Esophagus squamous epithelium (tissue), 5 donors: ENCODE data around the gene IQCE. TPM values are rescaled to one million over a fixed set of nuclear protein-coding genes. Genes with fewer than 3 reads are reported as not detected.

Experiments used
- DNase-seq: peaks from one replicate; lab custom pipeline; 2025; lab: John Stamatoyannopoulos, UW
- H3K27ac ChIP-seq, 4 donors: fragments of 200-600 bp; sonication (generic); one replicate each; pipeline ENCODE4 v1.5.1; 2016 to 2019; ENCODE audit warnings: mild to moderate bottlenecking in 1 of 4
- H3K27me3 ChIP-seq, 4 donors: fragments of 200-600 bp; sonication (generic); 1 replicate in 3 of 4; 2 replicates in 1 of 4; pipeline versions ENCODE4 v1.5.1 to v1.6.0; 2017 to 2021; ENCODE audit warnings: antibody characterized with exemption in 1 of 4
- H3K36me3 ChIP-seq, 3 donors: fragments of 200-600 bp; sonication (generic); one replicate each; pipeline ENCODE4 v1.5.1; 2016 to 2019
- H3K4me1 ChIP-seq, 3 donors: fragments of 200-600 bp; sonication (generic); one replicate each; pipeline ENCODE4 v1.5.1; 2017 to 2019
- H3K4me3 ChIP-seq, 4 donors: fragments of 200-600 bp; sonication (generic); 1 replicate in 3 of 4; 2 replicates in 1 of 4; pipeline ENCODE4 v1.5.1; 2016 to 2019; ENCODE audit warnings: mild to moderate bottlenecking in 2 of 4, moderate library complexity in 1 of 4
- H3K9me3 ChIP-seq, 3 donors: fragments of 200-600 bp; sonication (generic); one replicate each; pipeline ENCODE4 v1.5.1; 2016 to 2019
- POLR2A ChIP-seq, 4 donors: fragments of 450-650 bp; IDR thresholded peaks; one replicate each; pipeline ENCODE4 v1.6.1; 2017; ENCODE audit warnings: antibody characterized with exemption in 4 of 4, mild to moderate bottlenecking in 4 of 4, moderate library complexity in 3 of 4
- WGBS, 2 donors: methylation state at CpG; one replicate each; pipeline ENCODE4 v1.1.5; 2018; 5-methylcytosine and 5-hydroxymethylcytosine counted together
- intact Hi-C: fragments of 100-400 bp; cut with DNase I; formaldehyde crosslinking; loops from one replicate; pipeline ENCODE4 v1.15.0; 2022
- total RNA-seq, 4 donors: library from RNA; depleted of rRNA; stranded (reverse); fragments of >200 nt; gene quantifications; one replicate each; pipeline ENCODE4 v1.1.0, GENCODE V29; 2016
- TF ChIP-seq, protein P1 (sequence below), 6 experiments: fragments of 450-650 bp in 4 of 6; fragments of 200-600 bp in 2 of 6; sonication (generic) in 2 of 6; IDR thresholded peaks; one replicate each; pipeline ENCODE4 v1.5.1; 2016 to 2019; ENCODE audit warnings: antibody characterized with exemption in 6 of 6, mild to moderate bottlenecking in 4 of 6, moderate library complexity in 4 of 6
- donor health status: DM: yes; HTN: yes; CAD: no.

The IQCE gene
- total RNA-seq, 4 donors from 2014 or later = 4.5 to 10.6 (median 6.3) TPM

DNA sequence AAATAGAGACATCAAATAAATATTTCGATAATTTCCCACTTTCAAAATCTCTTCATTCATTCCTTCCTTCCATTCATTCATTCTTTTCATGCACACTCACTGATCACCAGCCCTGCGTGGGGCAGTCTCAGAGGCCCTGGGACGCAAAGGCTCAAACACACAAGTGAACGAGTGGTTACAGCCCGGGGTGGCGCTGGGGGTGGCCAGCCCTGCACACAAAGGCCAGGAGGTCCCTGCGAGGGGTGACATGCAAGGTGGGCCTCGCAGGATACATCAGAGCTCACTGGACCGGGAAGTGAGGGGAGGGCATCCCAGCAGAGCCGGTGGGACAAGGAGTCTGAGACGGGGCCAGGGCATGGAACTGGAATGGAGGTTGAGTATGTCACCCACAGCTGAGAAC lies 43.1 kb downstream of the IQCE start:
- Histone ChIP-seq H3K9me3 (no peaks in the 10 kb centered on the region), H3K4me1 (peaks cover 0 to 7% (median 6%) of the 10 kb centered on the region in 3 donors), H3K27ac (no peak overlapping the region), H3K27me3 (no peaks in the 10 kb centered on the region), H3K36me3 (peaks cover 0 to 71% (median 9%) of the 10 kb centered on the region in 3 donors), H3K4me3 (no peak overlapping the region)
- WGBS, 2 donors = 89 to 92% methylated on average over 8 to 11 of the region's 11 CpGs
- intact Hi-C loops = no loop called here
- TF ChIP-seq, protein P1, sequence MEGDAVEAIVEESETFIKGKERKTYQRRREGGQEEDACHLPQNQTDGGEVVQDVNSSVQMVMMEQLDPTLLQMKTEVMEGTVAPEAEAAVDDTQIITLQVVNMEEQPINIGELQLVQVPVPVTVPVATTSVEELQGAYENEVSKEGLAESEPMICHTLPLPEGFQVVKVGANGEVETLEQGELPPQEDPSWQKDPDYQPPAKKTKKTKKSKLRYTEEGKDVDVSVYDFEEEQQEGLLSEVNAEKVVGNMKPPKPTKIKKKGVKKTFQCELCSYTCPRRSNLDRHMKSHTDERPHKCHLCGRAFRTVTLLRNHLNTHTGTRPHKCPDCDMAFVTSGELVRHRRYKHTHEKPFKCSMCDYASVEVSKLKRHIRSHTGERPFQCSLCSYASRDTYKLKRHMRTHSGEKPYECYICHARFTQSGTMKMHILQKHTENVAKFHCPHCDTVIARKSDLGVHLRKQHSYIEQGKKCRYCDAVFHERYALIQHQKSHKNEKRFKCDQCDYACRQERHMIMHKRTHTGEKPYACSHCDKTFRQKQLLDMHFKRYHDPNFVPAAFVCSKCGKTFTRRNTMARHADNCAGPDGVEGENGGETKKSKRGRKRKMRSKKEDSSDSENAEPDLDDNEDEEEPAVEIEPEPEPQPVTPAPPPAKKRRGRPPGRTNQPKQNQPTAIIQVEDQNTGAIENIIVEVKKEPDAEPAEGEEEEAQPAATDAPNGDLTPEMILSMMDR (IDR thresholded peaks at IDR 0.05) = no peak
- no peak for TF ChIP-seq POLR2A (IDR thresholded peaks at IDR 0.05)
- DNase-seq = no peak

DNA sequence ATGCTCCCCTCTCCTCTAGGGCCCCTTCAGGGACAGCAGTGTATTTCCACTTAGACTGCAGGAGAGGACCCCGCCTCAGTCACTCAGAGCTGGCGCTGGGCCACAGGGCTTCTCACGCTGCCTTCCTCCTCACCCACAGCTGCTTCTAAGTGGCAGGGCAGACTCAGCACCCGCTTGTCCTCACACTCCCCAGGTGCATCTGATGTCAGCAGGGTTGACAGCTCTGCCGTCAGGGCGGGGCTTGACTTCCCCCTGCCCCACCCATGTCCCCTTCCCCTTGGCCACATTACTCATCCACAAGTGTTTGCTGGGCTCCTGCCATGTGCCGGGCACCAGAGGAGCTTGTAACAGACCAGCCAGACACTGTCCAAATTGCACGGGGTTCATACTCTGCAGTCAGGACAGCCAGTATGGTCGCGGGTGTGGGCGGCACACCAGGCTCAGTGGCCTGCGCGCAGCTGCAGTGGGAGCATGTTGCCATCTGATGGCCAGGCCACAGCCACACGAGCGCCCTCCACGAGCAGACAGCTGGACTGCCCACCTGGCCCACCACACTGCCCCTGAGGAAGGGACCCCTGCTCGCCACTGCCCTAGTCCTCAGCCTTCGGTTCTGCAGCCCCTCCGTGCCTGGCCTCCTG lies 43.7 kb downstream of the IQCE start:
- intact Hi-C loops = no loop called here
- no peak overlapping the region for H3K27ac ChIP-seq
- H3K27me3 ChIP-seq = no peaks in the 10 kb centered on the region
- H3K9me3 ChIP-seq = no peaks in the 10 kb centered on the region
- TF ChIP-seq, protein P1 (IDR thresholded peaks at IDR 0.05) = no peak
- TF ChIP-seq POLR2A (IDR thresholded peaks at IDR 0.05) = no peak
- peaks cover 0 to 65% (median 5%) of the 10 kb centered on the region in 3 donors for H3K36me3 ChIP-seq
- peaks cover 0 to 13% (median 6%) of the 10 kb centered on the region in 3 donors for H3K4me1 ChIP-seq
- DNase-seq = no peak
- no peak overlapping the region for H3K4me3 ChIP-seq
- WGBS, 2 donors = 78 to 87% methylated on average over 10 to 18 of the region's 19 CpGs

DNA sequence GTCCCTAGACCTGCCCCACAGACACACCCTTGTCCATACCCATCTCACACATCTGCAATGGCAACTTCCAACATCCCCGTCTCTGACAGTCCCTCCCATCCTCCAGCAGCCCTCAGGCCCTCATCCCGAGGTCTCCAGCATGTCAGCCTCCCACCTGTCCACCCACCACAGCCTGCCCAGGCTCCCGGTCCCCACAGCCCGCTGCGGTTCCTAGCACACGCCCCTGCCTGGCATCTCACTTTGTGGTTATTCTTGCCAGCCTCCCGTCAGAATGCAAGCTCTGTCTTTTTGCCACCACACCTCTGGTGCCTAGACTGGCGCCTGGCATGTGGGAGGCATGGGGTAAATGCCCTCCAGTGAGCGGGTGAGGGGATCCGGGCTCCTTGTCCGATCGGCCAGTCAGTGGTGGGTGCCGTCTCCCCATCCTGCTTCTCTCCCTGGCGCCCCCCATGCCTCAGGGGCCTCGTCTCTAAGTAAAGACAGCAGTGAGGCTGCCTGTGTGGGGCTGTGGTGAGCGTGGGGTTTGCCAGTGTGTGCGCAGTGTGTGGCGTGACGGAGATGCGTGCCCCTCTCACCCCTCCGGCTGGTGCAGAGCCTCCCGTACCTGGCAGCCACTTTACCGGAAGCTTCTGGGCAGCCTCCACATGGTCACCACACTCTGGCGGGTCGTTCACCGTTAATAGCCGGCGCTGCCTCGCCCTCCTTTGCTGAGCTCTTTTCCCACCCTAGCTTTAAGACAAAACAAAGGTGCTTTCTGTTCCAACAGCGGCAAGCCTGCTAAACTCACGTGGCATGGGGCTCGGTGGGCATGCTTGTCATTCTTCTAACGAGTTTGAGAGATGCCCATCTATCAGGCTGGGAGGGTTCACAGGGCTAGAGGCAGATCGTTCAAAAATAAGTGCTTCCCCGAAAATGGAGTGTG lies 44.5 kb downstream of the IQCE start:
- H3K9me3 ChIP-seq = no peaks in the 10 kb centered on the region
- no peak overlapping the region for H3K4me3 ChIP-seq
- H3K36me3 ChIP-seq = peaks cover 0 to 57% (median 4%) of the 10 kb centered on the region in 3 donors
- DNase-seq = no peak
- no peak overlapping the region for H3K27ac ChIP-seq
- H3K4me1 ChIP-seq = peaks cover 0 to 21% (median 6%) of the 10 kb centered on the region in 3 donors
- 84 to 92% methylated on average over 9 to 17 of the region's 35 CpGs for WGBS, 2 donors
- no peaks in the 10 kb centered on the region for H3K27me3 ChIP-seq
- no peak for TF ChIP-seq POLR2A (IDR thresholded peaks at IDR 0.05)
- TF ChIP-seq, protein P1 (IDR thresholded peaks at IDR 0.05) = no peak
- intact Hi-C loops = no loop called here

DNA sequence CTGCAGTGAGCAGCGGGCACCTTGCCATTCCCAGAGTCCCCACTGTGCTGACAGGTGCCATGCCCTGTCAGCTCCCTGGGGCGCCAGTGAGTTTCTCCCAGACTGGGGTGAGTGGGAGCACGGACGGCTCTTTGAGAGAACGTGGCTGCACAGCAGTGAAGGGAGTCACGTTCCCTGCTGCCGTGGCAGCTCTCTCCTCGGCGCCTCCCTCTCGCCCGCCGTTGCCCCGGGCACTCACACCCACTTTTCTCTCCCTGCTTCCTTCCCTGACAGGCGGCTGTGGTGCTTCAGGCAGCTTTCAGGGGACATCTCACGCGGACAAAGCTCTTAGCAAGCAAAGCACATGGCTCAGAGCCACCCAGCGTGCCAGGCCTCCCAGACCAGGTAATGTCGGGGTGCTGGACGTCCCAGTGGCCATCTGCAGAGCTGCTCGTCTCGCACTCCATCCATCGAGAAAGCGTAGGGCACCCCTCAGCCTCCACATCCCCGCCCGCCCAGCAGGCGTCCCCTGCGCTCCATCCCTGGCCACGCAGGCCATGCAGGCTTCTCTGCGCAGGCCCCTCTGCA lies 45.9 kb downstream of the IQCE start:
- H3K9me3 ChIP-seq = no peaks in the 10 kb centered on the region
- TF ChIP-seq, protein P1 (IDR thresholded peaks at IDR 0.05) = no peak
- no peak for TF ChIP-seq POLR2A (IDR thresholded peaks at IDR 0.05)
- H3K4me1 ChIP-seq = peaks cover 0 to 25% (median 6%) of the 10 kb centered on the region in 3 donors
- no peak for DNase-seq
- intact Hi-C loops = no loop called here
- no peak overlapping the region for H3K27ac ChIP-seq
- WGBS, 2 donors = 79 to 87% methylated on average over 4 to 14 of the region's 29 CpGs
- no peak overlapping the region for H3K4me3 ChIP-seq
- peaks cover 0 to 43% (median 0%) of the 10 kb centered on the region in 3 donors for H3K36me3 ChIP-seq
- no peaks in the 10 kb centered on the region for H3K27me3 ChIP-seq
